H1 (cell line): ENCODE results near the gene CCNE1. TPM values are rescaled to one million over a fixed set of nuclear protein-coding genes. Genes with fewer than 3 reads are reported as not detected.

Experiments used
- CTCF ChIA-PET: fragments of 300-600 bp; sonication (Branson Sonifier 250); formaldehyde crosslinking; loops from one replicate; lab custom pipeline; 2021; ENCODE audit not compliant: partially characterized antibody; lab: Charles Lee
- POLR2A ChIA-PET: fragments of 300-600 bp; sonication (Branson Sonifier 250); formaldehyde crosslinking; loops from one replicate; lab custom pipeline; 2021; ENCODE audit warnings: inconsistent platforms; ENCODE audit not compliant: partially characterized antibody; lab: Charles Lee
- DNase-seq, 2 experiments: peaks; one replicate each; pipeline versions ENCODE4 v3.0.0 to v3.0.0-alpha.2; 2010 to 2022; ENCODE audit warnings: low spot score in 2 of 2, low read depth in 1 of 2, mixed read lengths in 1 of 2
- FAIRE-seq: peaks from 2 replicates; lab custom pipeline; 2011; peaks lifted over from hg19 to GRCh38; lab: Jason Lieb, UNC
- H2AFZ ChIP-seq: 2 replicates; pipeline ENCODE4 v1.8.1; 2012; ENCODE audit warnings: low read length, inconsistent platforms
- H2AK5ac ChIP-seq: 2 replicates; pipeline ENCODE4 v1.6.1; 2013; ENCODE audit warnings: low read depth, low read length
- H2BK120ac ChIP-seq: replicated peaks from 2 replicates; pipeline ENCODE3; 2013; ENCODE audit warnings: low read depth, low read length, inconsistent platforms
- H2BK12ac ChIP-seq: 2 replicates; pipeline ENCODE4 v1.6.1; 2013; ENCODE audit warnings: low read depth, low read length
- H2BK15ac ChIP-seq: 2 replicates; pipeline ENCODE4 v1.6.1; 2013; ENCODE audit warnings: low read length
- H2BK20ac ChIP-seq: 2 replicates; pipeline ENCODE4 v1.6.1; 2013; ENCODE audit warnings: low read length
- H2BK5ac ChIP-seq: 2 replicates; pipeline ENCODE4 v1.6.1; 2013; ENCODE audit warnings: low read depth, low read length
- H3K14ac ChIP-seq: 2 replicates; pipeline ENCODE4 v1.6.1; 2013; ENCODE audit warnings: inconsistent platforms; ENCODE audit not compliant: insufficient read length
- H3K18ac ChIP-seq: 2 replicates; pipeline ENCODE4 v1.6.1; 2013; ENCODE audit warnings: low read length; ENCODE audit errors: extremely low read depth
- H3K23ac ChIP-seq: 2 replicates; pipeline ENCODE4 v1.6.1; 2013; ENCODE audit warnings: inconsistent platforms; ENCODE audit not compliant: insufficient read length
- H3K23me2 ChIP-seq: 2 replicates; pipeline ENCODE4 v1.6.1; 2013; ENCODE audit warnings: low read depth, low read length
- H3K27ac ChIP-seq: 2 replicates; pipeline ENCODE4 v1.6.1; 2011; ENCODE audit warnings: low read depth, low read length, inconsistent platforms
- H3K27me3 ChIP-seq, 4 experiments: replicated peaks in 1 of 4; 1 replicate in 1 of 4; 2 replicates in 3 of 4; pipeline versions ENCODE4 v1.6.1 to v1.8.1; 2011 to 2013; ENCODE audit warnings: low read length in 3 of 4, mild to moderate bottlenecking in 3 of 4, inconsistent platforms in 2 of 4, mixed read lengths in 2 of 4, moderate library complexity in 1 of 4; ENCODE audit not compliant: control insufficient read depth in 3 of 4, insufficient read depth in 3 of 4; ENCODE audit errors: extremely low read depth in 1 of 4
- H3K36me3 ChIP-seq, 4 experiments: 2 replicates each; pipeline versions ENCODE4 v1.6.1 to v1.8.1; 2011 to 2013; ENCODE audit warnings: mild to moderate bottlenecking in 4 of 4, low read length in 3 of 4, moderate library complexity in 2 of 4, control low read depth in 1 of 4, inconsistent platforms in 1 of 4; ENCODE audit not compliant: insufficient read depth in 4 of 4, control insufficient read depth in 2 of 4
- H3K4ac ChIP-seq: replicated peaks from 2 replicates; pipeline ENCODE3; 2013; ENCODE audit warnings: low read length, low read depth, mixed read lengths, inconsistent platforms; ENCODE audit not compliant: insufficient read length
- H3K4me1 ChIP-seq, 4 experiments: replicated peaks in 1 of 4; 1 replicate in 1 of 4; 2 replicates in 3 of 4; pipeline versions ENCODE4 v1.6.1 to v1.8.1; 2011 to 2013; ENCODE audit warnings: low read length in 3 of 4, inconsistent platforms in 2 of 4, mixed read lengths in 1 of 4; ENCODE audit not compliant: insufficient read depth in 4 of 4, control insufficient read depth in 3 of 4
- H3K4me2 ChIP-seq, 2 experiments: 2 replicates each; pipeline versions ENCODE4 v1.6.1 to v1.8.1; 2011 to 2013; ENCODE audit warnings: low read depth in 2 of 2, low read length in 2 of 2, control low read depth in 1 of 2, inconsistent platforms in 1 of 2, mild to moderate bottlenecking in 1 of 2; ENCODE audit not compliant: insufficient read depth in 1 of 2
- H3K4me3 ChIP-seq, 4 experiments: fragments of 200-600, 300-600 bp in 1 of 4; sonication (generic), shearing (Covaris generic), sonication (Bioruptor Twin) in 1 of 4; 2 replicates each; pipeline versions ENCODE4 v1.5.1 to v1.8.1; 2011 to 2016; ENCODE audit warnings: low read length in 4 of 4, low read depth in 3 of 4, control low read depth in 2 of 4, inconsistent platforms in 2 of 4, mild to moderate bottlenecking in 2 of 4, mixed read lengths in 1 of 4, moderate library complexity in 1 of 4; ENCODE audit not compliant: insufficient read depth in 2 of 4; ENCODE audit errors: extremely low read depth in 1 of 4
- H3K56ac ChIP-seq: replicated peaks from 2 replicates; pipeline ENCODE3; 2013; ENCODE audit warnings: low read depth, mild to moderate bottlenecking, mixed read lengths, low read length, inconsistent platforms; ENCODE audit not compliant: insufficient read length
- H3K79me1 ChIP-seq: 2 replicates; pipeline ENCODE4 v1.6.1; 2013; ENCODE audit warnings: low read depth, low read length, control low read depth
- H3K79me2 ChIP-seq, 2 experiments: 2 replicates each; pipeline versions ENCODE4 v1.6.1 to v1.8.1; 2012 to 2013; ENCODE audit warnings: low read length in 2 of 2, mild to moderate bottlenecking in 2 of 2, inconsistent platforms in 1 of 2; ENCODE audit not compliant: insufficient read depth in 2 of 2, control insufficient read depth in 1 of 2
- H3K9ac ChIP-seq, 4 experiments: replicated peaks in 1 of 4; 1 replicate in 1 of 4; 2 replicates in 3 of 4; pipeline versions ENCODE4 v1.6.1 to v1.8.1; 2011 to 2013; ENCODE audit warnings: low read depth in 3 of 4, low read length in 3 of 4, control low read depth in 2 of 4, mild to moderate bottlenecking in 2 of 4, moderate library complexity in 2 of 4, inconsistent platforms in 1 of 4; ENCODE audit errors: extremely low read depth in 1 of 4
- H3K9me3 ChIP-seq, 2 experiments: 2 replicates each; pipeline versions ENCODE4 v1.6.1 to v1.8.1; 2012 to 2013; ENCODE audit warnings: mild to moderate bottlenecking in 2 of 2, moderate library complexity in 2 of 2, control low read depth in 1 of 2, inconsistent platforms in 1 of 2, low read depth in 1 of 2, low read length in 1 of 2, mixed read lengths in 1 of 2; ENCODE audit not compliant: insufficient read depth in 2 of 2
- H4K20me1 ChIP-seq, 2 experiments: replicated peaks in 1 of 2; 2 replicates each; pipeline versions ENCODE3 to v1.8.1; 2011 to 2013; ENCODE audit warnings: inconsistent platforms in 2 of 2, low read length in 2 of 2, mild to moderate bottlenecking in 1 of 2; ENCODE audit not compliant: insufficient read depth in 2 of 2, control insufficient read depth in 1 of 2
- H4K5ac ChIP-seq: 2 replicates; pipeline ENCODE4 v1.6.1; 2013; ENCODE audit warnings: low read length, low read depth, mixed read lengths, inconsistent platforms; ENCODE audit not compliant: insufficient read length
- H4K8ac ChIP-seq: 2 replicates; pipeline ENCODE4 v1.8.0; 2013; ENCODE audit warnings: mild to moderate bottlenecking, moderate library complexity, low read length, inconsistent platforms; ENCODE audit not compliant: insufficient read depth; ENCODE audit errors: extremely low read depth
- H4K91ac ChIP-seq: replicated peaks from 2 replicates; pipeline ENCODE3; 2013; ENCODE audit warnings: low read length, mixed read lengths, inconsistent platforms; ENCODE audit not compliant: insufficient read length
- CBX5 ChIP-seq: fragments of 300-800, 300-1000 bp; sonication (generic); IDR thresholded peaks from 2 replicates; pipeline ENCODE4 v1.7.1; 2016; ENCODE audit warnings: antibody characterized with exemption, low read length, low read depth
- KDM1A ChIP-seq: fragments of 200-600, 300-600 bp; sonication (generic); IDR thresholded peaks from 2 replicates; pipeline ENCODE4 v1.7.1; 2016; ENCODE audit warnings: mild to moderate bottlenecking, low read length, borderline replicate concordance
- RNF2 ChIP-seq: fragments of 200-900, 300-1000 bp; sonication (generic); IDR thresholded peaks from 2 replicates; pipeline ENCODE4 v1.7.1; 2016; ENCODE audit warnings: borderline replicate concordance, low read depth, mild to moderate bottlenecking, antibody characterized with exemption, low read length; ENCODE audit not compliant: poor library complexity, severe bottlenecking; ENCODE audit errors: missing control alignments
- WGBS, 2 experiments: shearing (Covaris generic) in 1 of 2; methylation state at CpG; one replicate each; pipeline versions ENCODE4 v1.1.6 to v1.1.7; 2013 to 2015; ENCODE audit warnings: low lambda C conversion rate in 2 of 2, mixed read lengths in 2 of 2, inconsistent platforms in 1 of 2, low coverage in 1 of 2, missing lambda C conversion rate in 1 of 2; ENCODE audit not compliant: insufficient replicate concordance in 2 of 2, insufficient coverage in 1 of 2, insufficient read length in 1 of 2; ENCODE audit errors: extremely low coverage in 1 of 2, missing lambda C conversion rate in 1 of 2; 5-methylcytosine and 5-hydroxymethylcytosine counted together
- polyA plus RNA-seq, 7 experiments: library from polyadenylated mRNA; depleted of rRNA in 3 of 7; stranded (reverse) in 5 of 7; unstranded in 2 of 7; fragments of >200 nt in 5 of 7; fragments of 200-250 nt in 2 of 7; gene quantifications; 1 replicate in 5 of 7; 2 replicates in 1 of 7; 4 replicates in 1 of 7; pipeline versions ENCODE4 v1.2.1 to v1.2.3, GENCODE V29; 2011 to 2013; ENCODE audit warnings: missing spikeins in 2 of 7, mixed read lengths in 2 of 7
- total RNA-seq: library from RNA; stranded (reverse); fragmentation: NEBNext Ultra II Directional; extraction: Animal tissue kit (Norgen Biotek cat#: 25700); gene quantifications from 2 replicates; pipeline ENCODE4 v1.2.1, GENCODE V29; 2021

The CCNE1 gene
- total and polyA plus RNA-seq, 2 of the 8 experiments (the other 6 are each of a cell fraction or from before 2014, with no cell fraction given) = 43.2 to 44.6 TPM

GRCh38 chr19:29843180-29844051 is 31.6 kb downstream of the CCNE1 start:
- H2AK5ac ChIP-seq = no peak overlapping the region
- peak overlapping the region; percentile 65 to 97 for H3K4me2 ChIP-seq
- H3K4ac ChIP-seq = no peak overlapping the region
- H2BK20ac ChIP-seq = no peak overlapping the region
- no peaks in the 10 kb centered on the region for H3K79me1 ChIP-seq
- no peak overlapping the region for H4K5ac ChIP-seq
- H3K9me3 ChIP-seq = no peaks in the 10 kb centered on the region
- no peak overlapping the region for H3K14ac ChIP-seq
- H3K27ac ChIP-seq = no peak overlapping the region
- CTCF ChIA-PET = interaction anchor here (0.5 to 2.0 kb wide), 12 partner anchors 15 to 206 kb away, joined by 3 to 10 read pairs (median 4); no protein-coding TSS in a partner anchor
- peaks cover 0 to 4% of the 10 kb centered on the region in 2 experiments for H4K20me1 ChIP-seq
- DNase-seq (peak in 1 of 2 experiments; percentile 63), FAIRE-seq (no peak)
- no peak overlapping the region; the same call in 1 of the 2 replicates for H2BK5ac ChIP-seq
- H3K9ac ChIP-seq = peak overlapping the region in 1 of 4 experiments; percentile 35; a peak in 2 of 7 replicates
- H3K4me1 ChIP-seq = peaks cover 0 to 15% (median 4%) of the 10 kb centered on the region in 4 experiments; a peak in 5 of 7 replicates
- peak; percentile 29 for TF ChIP-seq RNF2
- TF ChIP-seq KDM1A = 0 out of 2 replicates have a peak, but pooled peaks have one; percentile 7
- TF ChIP-seq CBX5 = no peak
- no peak overlapping the region for H2BK12ac ChIP-seq
- H3K4me3 ChIP-seq = peak overlapping the region; percentile 32 to 86 (median 48)
- no peak overlapping the region for H2BK15ac ChIP-seq
- POLR2A ChIA-PET = interaction anchor here (0.8 to 2.8 kb wide), 3 partner anchors 12 to 34 kb away, joined by 3 to 9 read pairs (median 3); no protein-coding TSS in a partner anchor
- no peak overlapping the region for H4K91ac ChIP-seq
- H2AFZ ChIP-seq = no peak overlapping the region
- H4K8ac ChIP-seq = 0 out of 2 replicates have a peak overlapping the region, but pooled peaks have one; percentile 31
- no peak overlapping the region for H3K18ac ChIP-seq
- no peaks in the 10 kb centered on the region for H3K36me3 ChIP-seq
- no peaks in the 10 kb centered on the region for H3K79me2 ChIP-seq
- no peak overlapping the region for H2BK120ac ChIP-seq
- H3K23ac ChIP-seq = no peak overlapping the region
- H3K27me3 ChIP-seq = peaks cover 0 to 10% (median 7%) of the 10 kb centered on the region in 4 experiments; a peak in 4 of 7 replicates
- no peak overlapping the region for H3K56ac ChIP-seq
- H3K23me2 ChIP-seq = peaks cover 15% of the 10 kb centered on the region; the same call in 1 of the 2 replicates
- WGBS, 2 experiments = 17% methylated on average over 39 of the region's 48 CpGs; no CpG with 5 or more reads in 1 of the 2 experiments
